ENCODE results near the gene VAPB.

The VAPB gene

DNA sequence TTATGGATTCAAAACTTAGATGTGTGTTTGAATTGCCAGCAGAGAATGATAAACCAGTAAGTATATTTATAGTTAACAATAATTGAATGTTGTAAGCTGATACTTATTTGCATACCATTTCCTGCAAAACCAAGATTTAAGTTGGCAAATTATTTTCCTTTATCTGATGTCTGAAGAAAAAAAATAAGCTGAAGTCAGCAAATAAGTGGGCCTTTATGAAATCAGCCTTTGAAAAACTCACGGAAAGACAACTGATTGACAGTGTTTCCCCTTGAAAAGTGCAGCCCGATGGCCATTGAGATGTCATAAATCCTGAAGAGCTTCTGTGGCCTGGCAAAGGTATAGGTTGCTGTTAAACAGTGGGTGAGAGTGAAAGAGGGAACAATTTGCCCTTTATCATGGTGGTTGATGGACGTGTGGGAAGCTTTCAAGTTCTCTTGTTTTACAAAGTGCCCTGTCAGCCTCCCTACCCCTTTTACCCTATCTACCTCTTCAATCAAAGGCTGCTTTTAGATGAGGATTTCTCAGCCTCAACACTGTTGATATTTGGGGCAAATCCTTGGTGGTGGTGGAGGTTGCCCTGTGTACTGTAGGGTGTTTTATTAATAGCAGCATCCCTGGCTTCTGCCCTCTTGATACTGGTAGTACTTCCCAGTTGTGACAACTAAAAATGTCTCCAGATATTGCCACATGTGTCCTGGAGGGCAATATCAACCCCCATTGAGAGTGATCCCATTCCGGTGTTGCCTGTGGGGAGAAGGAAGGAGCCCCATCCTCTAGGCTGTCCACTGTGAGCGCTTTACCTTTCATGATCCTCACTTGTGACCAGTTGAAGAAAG lies 50.2 kb downstream of the VAPB start:
- no peak for DNase-seq

- no peak for DNase-seq
These were observed 51.2 kb downstream of the VAPB start for GRCh38 chr20:58440021-58440767.

GRCh38 chr20:58441723-58442122 lies 52.7 kb downstream of the VAPB start:
- DNase-seq: no peak

DNA sequence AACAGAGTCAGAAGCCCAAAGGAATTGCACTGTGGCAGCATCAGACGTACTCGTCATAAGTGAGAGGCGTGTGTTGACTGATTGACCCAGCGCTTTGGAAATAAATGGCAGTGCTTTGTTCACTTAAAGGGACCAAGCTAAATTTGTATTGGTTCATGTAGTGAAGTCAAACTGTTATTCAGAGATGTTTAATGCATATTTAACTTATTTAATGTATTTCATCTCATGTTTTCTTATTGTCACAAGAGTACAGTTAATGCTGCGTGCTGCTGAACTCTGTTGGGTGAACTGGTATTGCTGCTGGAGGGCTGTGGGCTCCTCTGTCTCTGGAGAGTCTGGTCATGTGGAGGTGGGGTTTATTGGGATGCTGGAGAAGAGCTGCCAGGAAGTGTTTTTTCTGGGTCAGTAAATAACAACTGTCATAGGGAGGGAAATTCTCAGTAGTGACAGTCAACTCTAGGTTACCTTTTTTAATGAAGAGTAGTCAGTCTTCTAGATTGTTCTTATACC lies 55.8 kb downstream of the VAPB start:
- no peak for DNase-seq

GRCh38 chr20:58446264-58446959 lies 57.4 kb downstream of the VAPB start:
- DNase-seq: no peak

DNA sequence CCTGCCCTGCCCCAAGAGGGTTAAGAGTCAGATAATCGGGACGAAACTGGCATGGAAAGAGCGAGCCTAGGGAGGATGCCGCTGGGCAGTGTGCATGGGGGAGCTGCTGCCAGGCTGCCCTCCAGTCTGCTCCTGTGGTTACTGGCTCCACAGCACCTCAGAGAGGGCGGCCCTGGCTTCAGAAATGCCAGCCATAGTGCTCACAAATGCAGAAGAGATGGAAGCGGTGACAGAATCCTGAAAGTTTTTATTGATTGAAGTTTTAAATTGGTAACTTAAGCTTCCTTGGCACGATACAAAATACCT lies 57.9 kb downstream of the VAPB start:
- no peak for DNase-seq

GRCh38 chr20:58447511-58448391 lies 58.7 kb downstream of the VAPB start:
- peak; percentile 48 to 64 (median 51) for DNase-seq

GRCh38 chr20:58448958-58449357 lies 59.9 kb downstream of the VAPB start:
- no peak for DNase-seq

DNA sequence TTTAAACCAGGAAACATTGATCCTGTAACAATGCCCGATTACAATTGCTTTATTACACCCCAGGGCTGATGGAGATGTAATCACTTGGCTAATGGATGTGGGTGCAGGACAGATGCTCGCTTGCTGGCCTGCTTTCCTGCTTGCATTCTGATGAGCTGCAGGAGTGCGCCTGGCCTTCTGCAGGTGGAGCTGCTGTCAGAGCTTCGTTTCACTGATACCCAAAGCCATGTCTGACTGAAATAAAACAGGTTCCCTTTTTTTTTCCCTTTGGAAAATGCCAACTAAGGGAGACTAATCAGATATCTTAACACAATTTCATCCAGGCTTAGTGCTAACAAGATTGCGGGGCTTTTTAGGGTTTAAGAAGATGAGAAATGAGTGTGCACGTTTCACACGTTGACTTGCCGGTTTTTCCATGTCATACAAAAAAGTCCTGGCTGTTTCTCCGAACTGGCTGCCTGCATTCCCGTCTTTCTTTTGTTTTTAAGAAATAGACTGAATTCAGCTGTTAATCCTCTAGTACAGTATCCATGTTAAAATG lies 60.7 kb downstream of the VAPB start:
- DNase-seq: no peak

DNA sequence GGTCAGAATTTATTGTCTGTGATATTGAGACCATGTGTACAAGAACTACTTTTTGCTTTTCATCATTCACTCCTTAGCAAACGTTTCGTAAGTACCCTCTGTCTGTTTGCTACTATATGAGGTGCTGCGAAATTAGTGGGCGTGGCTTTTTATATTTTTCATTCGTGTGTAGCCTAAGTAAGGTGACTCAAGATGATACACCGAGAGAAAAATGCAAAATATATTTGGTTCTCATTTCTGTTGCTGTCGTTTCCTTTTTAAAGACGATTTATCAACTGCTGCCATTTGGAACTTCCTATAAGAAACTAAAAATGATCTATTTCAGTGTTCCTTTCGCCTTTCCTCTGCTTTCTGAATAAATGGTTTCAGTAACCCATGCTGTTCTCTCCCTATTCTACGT lies 61.2 kb downstream of the VAPB start:
- DNase-seq: no peak

GRCh38 chr20:58452667-58453255 lies 63.7 kb downstream of the VAPB start:
- DNase-seq: no peak

GRCh38 chr20:58453391-58453790 lies 64.4 kb downstream of the VAPB start:
- DNase-seq: no peak

- no peak for DNase-seq
These were observed 65.4 kb downstream of the VAPB start for GRCh38 chr20:58454460-58454859.

DNA sequence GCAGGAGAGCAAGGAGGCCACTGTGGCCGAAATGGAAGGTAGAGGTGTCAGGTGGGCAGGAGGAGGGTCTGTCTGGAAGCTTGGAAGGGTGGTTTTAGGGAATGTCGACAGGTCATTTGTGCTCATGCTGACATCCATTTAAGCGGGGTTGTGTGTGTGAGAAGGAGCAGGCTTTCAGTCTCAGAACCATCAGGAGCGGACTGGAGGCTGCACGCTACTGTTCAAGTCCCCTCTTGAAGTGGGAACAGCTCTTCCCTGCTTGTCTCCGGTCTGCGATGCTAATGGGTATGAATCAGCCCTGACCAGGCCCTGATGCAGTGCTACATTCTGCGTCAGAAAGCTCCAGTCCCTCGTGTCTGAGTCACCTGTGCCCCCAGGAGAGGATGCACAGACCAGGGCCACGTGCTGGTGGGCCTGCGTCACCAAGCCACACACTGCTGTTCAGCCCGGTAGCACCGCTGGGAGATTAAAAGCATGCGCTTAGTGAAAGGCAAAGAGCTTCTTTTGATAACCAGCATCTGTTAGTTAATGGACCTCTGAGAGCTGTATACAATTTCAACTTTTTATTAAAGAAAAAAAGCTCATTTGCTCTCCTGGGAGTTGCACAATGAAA lies 68.2 kb downstream of the VAPB start:
- DNase-seq: no peak

GRCh38 chr20:58458342-58459057 lies 69.5 kb downstream of the VAPB start:
- DNase-seq: peak in 2 of 3 donors; percentile 3 to 7

- DNase-seq: no peak
These were observed 70.2 kb downstream of the VAPB start for GRCh38 chr20:58459058-58459750.

- no peak for DNase-seq
These were observed 72.1 kb downstream of the VAPB start for GRCh38 chr20:58461104-58461503.

DNA sequence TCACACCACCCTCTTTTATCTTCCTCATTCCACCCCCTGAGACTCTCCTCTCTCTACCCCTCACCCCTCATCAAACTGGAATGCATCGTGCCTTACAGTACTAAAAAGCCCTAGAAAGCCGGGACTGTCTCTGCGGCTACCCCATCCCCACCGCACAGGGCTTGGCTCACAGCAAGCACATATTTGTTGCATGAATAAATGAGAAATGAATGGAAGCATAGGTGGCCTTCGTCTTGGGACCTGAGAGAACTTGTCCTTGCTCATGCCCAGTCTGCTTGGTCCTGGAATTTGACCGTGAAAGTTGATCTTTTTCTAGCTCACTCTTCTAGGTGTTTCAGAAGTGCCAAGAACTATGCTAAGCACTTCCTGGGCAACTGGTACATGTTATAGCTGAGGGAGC lies 72.9 kb downstream of the VAPB start:
- DNase-seq: no peak

GRCh38 chr20:58463256-58463655 lies 74.2 kb downstream of the VAPB start:
- no peak for DNase-seq

- DNase-seq: no peak
These were observed 75.8 kb downstream of the VAPB start for GRCh38 chr20:58464838-58465237.

Data from suppressor macrophage treated with lipopolysaccharide for 1 hour (primary cell).